H1 (cell line): Measurements from ENCODE around the gene TBC1D22A. TPM values are rescaled to one million over a fixed set of nuclear protein-coding genes. Genes with fewer than 3 reads are reported as not detected.

Experiments used
- CTCF ChIA-PET: fragments of 300-600 bp; sonication (Branson Sonifier 250); formaldehyde crosslinking; loops from one replicate; lab custom pipeline; 2021; ENCODE audit not compliant: partially characterized antibody; lab: Charles Lee
- POLR2A ChIA-PET: fragments of 300-600 bp; sonication (Branson Sonifier 250); formaldehyde crosslinking; loops from one replicate; lab custom pipeline; 2021; ENCODE audit warnings: inconsistent platforms; ENCODE audit not compliant: partially characterized antibody; lab: Charles Lee
- DNase-seq, 2 experiments: peaks; one replicate each; pipeline versions ENCODE4 v3.0.0 to v3.0.0-alpha.2; 2010 to 2022; ENCODE audit warnings: low spot score in 2 of 2, low read depth in 1 of 2, mixed read lengths in 1 of 2
- FAIRE-seq: peaks from 2 replicates; lab custom pipeline; 2011; peaks lifted over from hg19 to GRCh38; lab: Jason Lieb, UNC
- H2AFZ ChIP-seq: 2 replicates; pipeline ENCODE4 v1.8.1; 2012; ENCODE audit warnings: low read length, inconsistent platforms
- H2AK5ac ChIP-seq: 2 replicates; pipeline ENCODE4 v1.6.1; 2013; ENCODE audit warnings: low read depth, low read length
- H2BK120ac ChIP-seq: replicated peaks from 2 replicates; pipeline ENCODE3; 2013; ENCODE audit warnings: low read depth, low read length, inconsistent platforms
- H2BK12ac ChIP-seq: 2 replicates; pipeline ENCODE4 v1.6.1; 2013; ENCODE audit warnings: low read depth, low read length
- H2BK15ac ChIP-seq: 2 replicates; pipeline ENCODE4 v1.6.1; 2013; ENCODE audit warnings: low read length
- H2BK20ac ChIP-seq: 2 replicates; pipeline ENCODE4 v1.6.1; 2013; ENCODE audit warnings: low read length
- H2BK5ac ChIP-seq: 2 replicates; pipeline ENCODE4 v1.6.1; 2013; ENCODE audit warnings: low read depth, low read length
- H3K14ac ChIP-seq: 2 replicates; pipeline ENCODE4 v1.6.1; 2013; ENCODE audit warnings: inconsistent platforms; ENCODE audit not compliant: insufficient read length
- H3K18ac ChIP-seq: 2 replicates; pipeline ENCODE4 v1.6.1; 2013; ENCODE audit warnings: low read length; ENCODE audit errors: extremely low read depth
- H3K23ac ChIP-seq: 2 replicates; pipeline ENCODE4 v1.6.1; 2013; ENCODE audit warnings: inconsistent platforms; ENCODE audit not compliant: insufficient read length
- H3K23me2 ChIP-seq: 2 replicates; pipeline ENCODE4 v1.6.1; 2013; ENCODE audit warnings: low read depth, low read length
- H3K27ac ChIP-seq: 2 replicates; pipeline ENCODE4 v1.6.1; 2011; ENCODE audit warnings: low read depth, low read length, inconsistent platforms
- H3K27me3 ChIP-seq, 4 experiments: replicated peaks in 1 of 4; 1 replicate in 1 of 4; 2 replicates in 3 of 4; pipeline versions ENCODE4 v1.6.1 to v1.8.1; 2011 to 2013; ENCODE audit warnings: low read length in 3 of 4, mild to moderate bottlenecking in 3 of 4, inconsistent platforms in 2 of 4, mixed read lengths in 2 of 4, moderate library complexity in 1 of 4; ENCODE audit not compliant: control insufficient read depth in 3 of 4, insufficient read depth in 3 of 4; ENCODE audit errors: extremely low read depth in 1 of 4
- H3K36me3 ChIP-seq, 4 experiments: 2 replicates each; pipeline versions ENCODE4 v1.6.1 to v1.8.1; 2011 to 2013; ENCODE audit warnings: mild to moderate bottlenecking in 4 of 4, low read length in 3 of 4, moderate library complexity in 2 of 4, control low read depth in 1 of 4, inconsistent platforms in 1 of 4; ENCODE audit not compliant: insufficient read depth in 4 of 4, control insufficient read depth in 2 of 4
- H3K4ac ChIP-seq: replicated peaks from 2 replicates; pipeline ENCODE3; 2013; ENCODE audit warnings: low read length, low read depth, mixed read lengths, inconsistent platforms; ENCODE audit not compliant: insufficient read length
- H3K4me1 ChIP-seq, 4 experiments: replicated peaks in 1 of 4; 1 replicate in 1 of 4; 2 replicates in 3 of 4; pipeline versions ENCODE4 v1.6.1 to v1.8.1; 2011 to 2013; ENCODE audit warnings: low read length in 3 of 4, inconsistent platforms in 2 of 4, mixed read lengths in 1 of 4; ENCODE audit not compliant: insufficient read depth in 4 of 4, control insufficient read depth in 3 of 4
- H3K4me2 ChIP-seq, 2 experiments: 2 replicates each; pipeline versions ENCODE4 v1.6.1 to v1.8.1; 2011 to 2013; ENCODE audit warnings: low read depth in 2 of 2, low read length in 2 of 2, control low read depth in 1 of 2, inconsistent platforms in 1 of 2, mild to moderate bottlenecking in 1 of 2; ENCODE audit not compliant: insufficient read depth in 1 of 2
- H3K4me3 ChIP-seq, 4 experiments: fragments of 200-600, 300-600 bp in 1 of 4; sonication (generic), shearing (Covaris generic), sonication (Bioruptor Twin) in 1 of 4; 2 replicates each; pipeline versions ENCODE4 v1.5.1 to v1.8.1; 2011 to 2016; ENCODE audit warnings: low read length in 4 of 4, low read depth in 3 of 4, control low read depth in 2 of 4, inconsistent platforms in 2 of 4, mild to moderate bottlenecking in 2 of 4, mixed read lengths in 1 of 4, moderate library complexity in 1 of 4; ENCODE audit not compliant: insufficient read depth in 2 of 4; ENCODE audit errors: extremely low read depth in 1 of 4
- H3K56ac ChIP-seq: replicated peaks from 2 replicates; pipeline ENCODE3; 2013; ENCODE audit warnings: low read depth, mild to moderate bottlenecking, mixed read lengths, low read length, inconsistent platforms; ENCODE audit not compliant: insufficient read length
- H3K79me1 ChIP-seq: 2 replicates; pipeline ENCODE4 v1.6.1; 2013; ENCODE audit warnings: low read depth, low read length, control low read depth
- H3K79me2 ChIP-seq, 2 experiments: 2 replicates each; pipeline versions ENCODE4 v1.6.1 to v1.8.1; 2012 to 2013; ENCODE audit warnings: low read length in 2 of 2, mild to moderate bottlenecking in 2 of 2, inconsistent platforms in 1 of 2; ENCODE audit not compliant: insufficient read depth in 2 of 2, control insufficient read depth in 1 of 2
- H3K9ac ChIP-seq, 4 experiments: replicated peaks in 1 of 4; 1 replicate in 1 of 4; 2 replicates in 3 of 4; pipeline versions ENCODE4 v1.6.1 to v1.8.1; 2011 to 2013; ENCODE audit warnings: low read depth in 3 of 4, low read length in 3 of 4, control low read depth in 2 of 4, mild to moderate bottlenecking in 2 of 4, moderate library complexity in 2 of 4, inconsistent platforms in 1 of 4; ENCODE audit errors: extremely low read depth in 1 of 4
- H3K9me3 ChIP-seq, 2 experiments: 2 replicates each; pipeline versions ENCODE4 v1.6.1 to v1.8.1; 2012 to 2013; ENCODE audit warnings: mild to moderate bottlenecking in 2 of 2, moderate library complexity in 2 of 2, control low read depth in 1 of 2, inconsistent platforms in 1 of 2, low read depth in 1 of 2, low read length in 1 of 2, mixed read lengths in 1 of 2; ENCODE audit not compliant: insufficient read depth in 2 of 2
- H4K20me1 ChIP-seq, 2 experiments: replicated peaks in 1 of 2; 2 replicates each; pipeline versions ENCODE3 to v1.8.1; 2011 to 2013; ENCODE audit warnings: inconsistent platforms in 2 of 2, low read length in 2 of 2, mild to moderate bottlenecking in 1 of 2; ENCODE audit not compliant: insufficient read depth in 2 of 2, control insufficient read depth in 1 of 2
- H4K5ac ChIP-seq: 2 replicates; pipeline ENCODE4 v1.6.1; 2013; ENCODE audit warnings: low read length, low read depth, mixed read lengths, inconsistent platforms; ENCODE audit not compliant: insufficient read length
- H4K8ac ChIP-seq: 2 replicates; pipeline ENCODE4 v1.8.0; 2013; ENCODE audit warnings: mild to moderate bottlenecking, moderate library complexity, low read length, inconsistent platforms; ENCODE audit not compliant: insufficient read depth; ENCODE audit errors: extremely low read depth
- H4K91ac ChIP-seq: replicated peaks from 2 replicates; pipeline ENCODE3; 2013; ENCODE audit warnings: low read length, mixed read lengths, inconsistent platforms; ENCODE audit not compliant: insufficient read length
- BACH1 ChIP-seq: IDR thresholded peaks from 2 replicates; pipeline ENCODE4 v1.6.1; 2012; ENCODE audit warnings: low read length, improper control_type of control experiment
- BCL11A ChIP-seq, 2 experiments: IDR thresholded peaks; one replicate each; pipeline ENCODE4 v1.6.1; 2011; ENCODE audit warnings: low read depth in 2 of 2, low read length in 2 of 2, mild to moderate bottlenecking in 2 of 2
- BRCA1 ChIP-seq: IDR thresholded peaks from 2 replicates; pipeline ENCODE4 v1.6.1; 2012; ENCODE audit warnings: low read depth, low read length, improper control_type of control experiment
- CBX5 ChIP-seq: fragments of 300-800, 300-1000 bp; sonication (generic); IDR thresholded peaks from 2 replicates; pipeline ENCODE4 v1.7.1; 2016; ENCODE audit warnings: antibody characterized with exemption, low read length, low read depth
- CHD1 ChIP-seq: IDR thresholded peaks from 2 replicates; pipeline ENCODE4 v1.6.1; 2012; ENCODE audit warnings: low read depth, low read length, improper control_type of control experiment
- FOSL1 ChIP-seq: IDR thresholded peaks from 2 replicates; pipeline ENCODE4 v1.6.1; 2011; ENCODE audit warnings: mild to moderate bottlenecking, low read depth, low read length, moderate library complexity; ENCODE audit not compliant: insufficient read depth
- KDM5A ChIP-seq: fragments of 200-600 bp; IDR thresholded peaks from 2 replicates; pipeline ENCODE4 v1.7.1; 2012; ENCODE audit warnings: mild to moderate bottlenecking, low read length, inconsistent platforms, mixed read lengths
- POU5F1 ChIP-seq: IDR thresholded peaks from 2 replicates; pipeline ENCODE4 v1.6.1; 2011; ENCODE audit warnings: low read depth, mild to moderate bottlenecking, low read length, moderate library complexity
- RAD21 ChIP-seq, 2 experiments: IDR thresholded peaks in 1 of 2; conservative IDR thresholded peaks in 1 of 2; 2 replicates each; pipeline ENCODE4 v1.6.1; 2011; ENCODE audit warnings: low read depth in 2 of 2, low read length in 2 of 2, improper control_type of control experiment in 1 of 2, inconsistent platforms in 1 of 2, mild to moderate bottlenecking in 1 of 2, moderate library complexity in 1 of 2
- RFX5 ChIP-seq: IDR thresholded peaks from 2 replicates; pipeline ENCODE4 v1.6.1; 2011; ENCODE audit warnings: low read depth, low read length, improper control_type of control experiment, borderline replicate concordance
- SIX5 ChIP-seq: IDR thresholded peaks from 2 replicates; pipeline ENCODE4 v1.6.1; 2011; ENCODE audit warnings: mild to moderate bottlenecking, low read depth, low read length
- SUZ12 ChIP-seq: fragments of 200-600 bp; sonication (generic); IDR thresholded peaks from 2 replicates; pipeline ENCODE4 v1.6.1; 2012; ENCODE audit warnings: mild to moderate bottlenecking, inconsistent platforms, low read length, moderate library complexity, mixed read lengths
- TBP ChIP-seq: IDR thresholded peaks from 2 replicates; pipeline ENCODE4 v1.6.1; 2011; ENCODE audit warnings: low read depth, low read length, improper control_type of control experiment
- TEAD4 ChIP-seq: IDR thresholded peaks from 2 replicates; pipeline ENCODE4 v1.6.1; 2012; ENCODE audit warnings: low read depth, low read length, inconsistent platforms, mixed read lengths
- WGBS, 2 experiments: shearing (Covaris generic) in 1 of 2; methylation state at CpG; one replicate each; pipeline versions ENCODE4 v1.1.6 to v1.1.7; 2013 to 2015; ENCODE audit warnings: low lambda C conversion rate in 2 of 2, mixed read lengths in 2 of 2, inconsistent platforms in 1 of 2, low coverage in 1 of 2, missing lambda C conversion rate in 1 of 2; ENCODE audit not compliant: insufficient replicate concordance in 2 of 2, insufficient coverage in 1 of 2, insufficient read length in 1 of 2; ENCODE audit errors: extremely low coverage in 1 of 2, missing lambda C conversion rate in 1 of 2; 5-methylcytosine and 5-hydroxymethylcytosine counted together
- polyA plus RNA-seq, 7 experiments: library from polyadenylated mRNA; depleted of rRNA in 3 of 7; stranded (reverse) in 5 of 7; unstranded in 2 of 7; fragments of >200 nt in 5 of 7; fragments of 200-250 nt in 2 of 7; gene quantifications; 1 replicate in 5 of 7; 2 replicates in 1 of 7; 4 replicates in 1 of 7; pipeline versions ENCODE4 v1.2.1 to v1.2.3, GENCODE V29; 2011 to 2013; ENCODE audit warnings: missing spikeins in 2 of 7, mixed read lengths in 2 of 7
- total RNA-seq: library from RNA; stranded (reverse); fragmentation: NEBNext Ultra II Directional; extraction: Animal tissue kit (Norgen Biotek cat#: 25700); gene quantifications from 2 replicates; pipeline ENCODE4 v1.2.1, GENCODE V29; 2021

Gene TBC1D22A
- total and polyA plus RNA-seq, 2 of the 8 experiments (the other 6 are each of a cell fraction or from before 2014, with no cell fraction given), result 11.9 to 18.4 TPM

DNA sequence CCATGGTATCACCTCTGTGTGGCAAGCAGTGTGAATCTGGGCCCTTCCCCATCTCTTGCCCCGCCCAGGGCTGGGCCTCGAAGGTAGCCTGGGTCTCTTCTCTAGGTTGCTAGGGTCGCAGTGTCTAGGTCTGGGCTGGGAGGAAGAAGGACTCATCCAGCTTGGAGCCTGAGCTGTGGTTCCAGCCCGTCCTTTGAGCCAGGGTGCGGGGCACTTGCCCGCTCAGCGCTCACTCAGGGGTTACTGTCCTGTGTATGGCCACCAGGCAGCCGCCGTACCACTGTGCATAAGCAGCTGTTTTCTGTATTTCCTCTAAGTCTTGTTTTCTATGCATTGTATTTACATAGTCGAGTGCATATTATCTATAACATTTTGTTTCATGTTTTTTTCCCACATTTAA is 160.9 kb downstream of the TBC1D22A start:
- POLR2A ChIA-PET, result no interaction called here
- no peak overlapping the region for H3K56ac ChIP-seq

More for the DNA sequence above, 160.9 kb downstream of the TBC1D22A start:
- 85% methylated on average over 9 of the region's 10 CpGs; no CpG with 5 or more reads in 1 of the 2 experiments for WGBS, 2 experiments
- Histone ChIP-seq H3K36me3 (no peaks in the 10 kb centered on the region), H3K4me2 (no peak overlapping the region), H2BK15ac (no peak overlapping the region), H3K14ac (no peak overlapping the region), H2AK5ac (no peak overlapping the region), H3K4ac (no peak overlapping the region), H2BK20ac (no peak overlapping the region), H3K27ac (no peak overlapping the region), H2BK120ac (no peak overlapping the region), H2BK12ac (no peak overlapping the region), H2AFZ (no peak overlapping the region), H3K9ac (no peak overlapping the region), H4K8ac (no peak overlapping the region), H3K79me1 (no peaks in the 10 kb centered on the region; the same call in 1 of the 2 replicates), H3K23me2 (no peaks in the 10 kb centered on the region), H3K4me3 (no peak overlapping the region), H2BK5ac (no peak overlapping the region), H4K20me1 (no peaks in the 10 kb centered on the region), H3K4me1 (no peaks in the 10 kb centered on the region), H4K91ac (no peak overlapping the region), H3K23ac (no peak overlapping the region), H3K9me3 (no peaks in the 10 kb centered on the region; a peak in 1 of 4 replicates), H4K5ac (no peak overlapping the region), H3K18ac (no peak overlapping the region), H3K27me3 (no peaks in the 10 kb centered on the region), H3K79me2 (no peaks in the 10 kb centered on the region)
- CTCF ChIA-PET, result interaction anchor here (1.0 to 1.4 kb wide), 3 partner anchors 16 to 93 kb away, joined by 3 to 4 read pairs (median 3); no protein-coding TSS in a partner anchor
- TF ChIP-seq TEAD4 (no peak), BRCA1 (no peak), CBX5 (no peak), RFX5 (no peak), SUZ12 (no peak), BCL11A (IDR thresholded peaks at IDR 0.05; ENCODE audit: low read depth in 2 of 2, low read length in 2 of 2) (no peak), CHD1 (no peak), SIX5 (no peak), POU5F1 (no peak), RAD21 (IDR thresholded peaks at IDR 0.05 in 1 of 2, conservative IDR thresholded peaks at IDR 0.05 in 1 of 2; ENCODE audit: low read depth in 2 of 2, low read length in 2 of 2) (no peak), KDM5A (no peak), TBP (no peak), BACH1 (no peak), FOSL1 (no peak)
- DNase-seq (peak in 1 of 2 experiments; percentile 40), FAIRE-seq (no peak)
